COLO829 (cell line): ENCODE data around the gene TRA2B.
"Not testable (repeated sequence)": the region's sequence is repeated elsewhere in the genome, so short reads cannot be mapped to it uniquely, and the experiment has no call there.

Source experiments
- DNase-seq: peaks from one replicate; pipeline ENCODE4 v3.0.0; 2012; ENCODE audit warnings: low spot score

The TRA2B gene

GRCh38 chr3:185927501-185928200, 10.2 kb downstream of the TRA2B start:
- DNase-seq, result peak; percentile 54

- DNase-seq, result no peak
Measured at GRCh38 chr3:185926445-185926844, 11.4 kb downstream of the TRA2B start.

- DNase-seq, result no peak
Measured at GRCh38 chr3:185925353-185925752, 12.5 kb downstream of the TRA2B start.

- no peak for DNase-seq
Measured at GRCh38 chr3:185924375-185924774, 13.4 kb downstream of the TRA2B start.

- DNase-seq, result no peak
Measured at GRCh38 chr3:185920184-185920583, 17.6 kb downstream of the TRA2B start.

GRCh38 chr3:185916042-185916833, 21.6 kb downstream of the TRA2B start:
- DNase-seq, result no peak

GRCh38 chr3:185915642-185916041, 22.2 kb downstream of the TRA2B start:
- DNase-seq, result no peak

GRCh38 chr3:185914911-185915629, 22.7 kb downstream of the TRA2B start:
- no peak for DNase-seq

GRCh38 chr3:185912929-185913901, 24.6 kb downstream of the TRA2B start:
- DNase-seq, result no peak

- no peak for DNase-seq
Measured at GRCh38 chr3:185912512-185912911, 25.3 kb downstream of the TRA2B start.

GRCh38 chr3:185911076-185911448, 26.8 kb downstream of the TRA2B start:
- DNase-seq, result not testable (repeated sequence)

GRCh38 chr3:185910322-185911075, 27.3 kb downstream of the TRA2B start:
- DNase-seq, result not testable (repeated sequence)

GRCh38 chr3:185909913-185910312, 27.9 kb downstream of the TRA2B start:
- DNase-seq, result not testable (repeated sequence)

GRCh38 chr3:185900228-185900627, 37.6 kb downstream of the TRA2B start:
- DNase-seq, result peak; percentile 97

- no peak for DNase-seq
Measured at GRCh38 chr3:185896636-185897035, 41.2 kb downstream of the TRA2B start.

- DNase-seq, result no peak
Measured at GRCh38 chr3:185887066-185887465, 50.7 kb downstream of the TRA2B start.

GRCh38 chr3:185884641-185885040, 53.2 kb downstream of the TRA2B start:
- DNase-seq, result no peak

GRCh38 chr3:185881926-185882325, 55.9 kb downstream of the TRA2B start:
- no peak for DNase-seq

- DNase-seq, result no peak
Measured at GRCh38 chr3:185880600-185880999, 57.2 kb downstream of the TRA2B start.

- DNase-seq, result no peak
Measured at GRCh38 chr3:185878920-185879319, 58.9 kb downstream of the TRA2B start.

GRCh38 chr3:185874119-185874518, 63.7 kb downstream of the TRA2B start:
- no peak for DNase-seq
